Sigmoid colon (tissue), 7 donors: ENCODE data around the gene TRPV3. TPM values are rescaled to one million over a fixed set of nuclear protein-coding genes. Genes with fewer than 3 reads are reported as not detected.

Experiments
- DNase-seq: peaks from one replicate; pipeline ENCODE4 v3.0.0-alpha.2; 2019
- H3K27ac ChIP-seq, 4 donors: fragments of 200-600 bp; sonication (generic); one replicate each; pipeline ENCODE4 v1.5.1; 2016 to 2019; ENCODE audit warnings: mild to moderate bottlenecking in 1 of 4
- H3K27me3 ChIP-seq, 3 donors: fragments of 200-600 bp; sonication (generic); one replicate each; pipeline ENCODE4 v1.5.1; 2019; ENCODE audit warnings: mild to moderate bottlenecking in 1 of 3
- H3K36me3 ChIP-seq, 4 donors: fragments of 200-600 bp; sonication (generic); one replicate each; pipeline ENCODE4 v1.5.1; 2016 to 2019
- H3K4me1 ChIP-seq, 4 donors: fragments of 200-600 bp; sonication (generic); one replicate each; pipeline ENCODE4 v1.5.1; 2017 to 2019
- H3K4me3 ChIP-seq, 4 donors: fragments of 200-600 bp; sonication (generic); one replicate each; pipeline ENCODE4 v1.5.1; 2017 to 2019; ENCODE audit warnings: mild to moderate bottlenecking in 2 of 4, moderate library complexity in 1 of 4
- H3K9me3 ChIP-seq, 4 donors: fragments of 200-600 bp in 3 of 4; sonication (generic) in 3 of 4; one replicate each; pipeline versions ENCODE4 v1.5.1 to v1.6.1; 2013 to 2019
- EP300 ChIP-seq, 4 donors: sonication (generic); formaldehyde crosslinking; IDR thresholded peaks; one replicate each; pipeline ENCODE4 v1.6.1; 2017; ENCODE audit warnings: antibody characterized with exemption in 4 of 4
- POLR2A ChIP-seq, 2 donors: fragments of 450-650 bp; IDR thresholded peaks; one replicate each; pipeline ENCODE4 v1.6.1; 2016; ENCODE audit warnings: antibody characterized with exemption in 2 of 2, mild to moderate bottlenecking in 2 of 2, moderate library complexity in 2 of 2
- POLR2AphosphoS5 ChIP-seq, 4 donors: sonication (generic); formaldehyde crosslinking; IDR thresholded peaks; one replicate each; pipeline ENCODE4 v1.6.1; 2017; ENCODE audit warnings: antibody characterized with exemption in 4 of 4
- WGBS, 2 donors: extraction: QIAGEN DNeasy Blood & Tissue Kit; methylation state at CpG; one replicate each; pipeline ENCODE4 v1.1.7; 2013; 5-methylcytosine and 5-hydroxymethylcytosine counted together
- intact Hi-C: fragments of 100-400 bp; cut with DNase I; formaldehyde crosslinking; loops from one replicate; pipeline ENCODE4 v1.15.1; 2023
- polyA plus RNA-seq, 3 donors: library from polyadenylated mRNA; stranded (reverse); fragments of 200-250 nt; gene quantifications; one replicate each; pipeline ENCODE4 v1.2.3, GENCODE V29; 2013
- total RNA-seq, 4 donors: library from RNA; depleted of rRNA; stranded (reverse); fragments of >200 nt; gene quantifications; one replicate each; pipeline ENCODE4 v1.1.0, GENCODE V29; 2016
- TF ChIP-seq, protein P1 (sequence below), 4 experiments: fragments of 450-650 bp in 3 of 4; fragments of 200-600 bp in 1 of 4; IDR thresholded peaks; one replicate each; pipeline ENCODE4 v1.5.1; 2016 to 2019; ENCODE audit warnings: antibody characterized with exemption in 4 of 4, mild to moderate bottlenecking in 3 of 4, moderate library complexity in 2 of 4
- donor health status: healthy with polysubstance abuse.
- donor health status: Bipolar disorder and iron deficiency.
- donor health status: healthy.

Gene TRPV3
- total and polyA plus RNA-seq, 7 donors = 0.14 to 3.3 (median 1.8) TPM

DNA sequence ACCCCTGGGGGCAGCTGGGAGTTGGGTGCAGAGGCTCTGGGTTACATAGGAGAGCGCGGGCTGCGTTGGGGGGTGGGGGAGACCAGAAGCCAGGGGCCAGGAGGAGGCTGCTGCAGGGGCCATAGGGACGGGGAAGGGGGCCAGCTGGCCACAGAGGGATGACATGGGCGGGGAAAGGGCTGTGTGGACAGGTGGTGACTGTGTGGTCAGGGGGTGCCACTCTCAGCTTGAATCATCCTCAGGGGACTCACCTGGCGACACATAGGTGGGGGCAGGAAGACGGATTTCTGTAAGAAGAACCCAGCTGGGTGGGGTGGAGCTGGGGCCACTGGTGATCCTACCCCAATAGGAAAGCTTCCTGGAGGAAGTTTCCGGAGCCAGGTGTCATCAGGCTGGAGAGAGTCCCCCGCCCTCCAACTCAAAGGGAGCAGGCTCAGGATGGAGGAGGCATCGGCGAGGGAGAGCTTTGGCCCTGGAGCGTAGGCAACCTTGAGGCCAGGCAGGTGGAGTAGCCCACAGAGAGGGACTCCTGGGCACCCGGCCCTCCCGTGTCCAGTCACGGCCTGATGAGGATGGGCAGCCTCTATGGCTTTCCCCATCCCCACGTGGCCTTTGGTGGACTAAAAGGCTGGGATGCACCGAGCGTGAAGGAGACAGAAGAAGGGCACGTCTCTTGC lies 1.2 kb downstream of the TRPV3 start:
- no peak overlapping the region for H3K4me3 ChIP-seq
- 88 to 91% methylated on average over 19 of the region's 19 CpGs for WGBS, 2 donors
- no peak for DNase-seq
- no peaks in the 10 kb centered on the region for H3K36me3 ChIP-seq
- H3K27me3 ChIP-seq = peaks cover 0 to 26% (median 12%) of the 10 kb centered on the region in 3 donors
- H3K9me3 ChIP-seq = no peaks in the 10 kb centered on the region
- TF ChIP-seq, protein P1, sequence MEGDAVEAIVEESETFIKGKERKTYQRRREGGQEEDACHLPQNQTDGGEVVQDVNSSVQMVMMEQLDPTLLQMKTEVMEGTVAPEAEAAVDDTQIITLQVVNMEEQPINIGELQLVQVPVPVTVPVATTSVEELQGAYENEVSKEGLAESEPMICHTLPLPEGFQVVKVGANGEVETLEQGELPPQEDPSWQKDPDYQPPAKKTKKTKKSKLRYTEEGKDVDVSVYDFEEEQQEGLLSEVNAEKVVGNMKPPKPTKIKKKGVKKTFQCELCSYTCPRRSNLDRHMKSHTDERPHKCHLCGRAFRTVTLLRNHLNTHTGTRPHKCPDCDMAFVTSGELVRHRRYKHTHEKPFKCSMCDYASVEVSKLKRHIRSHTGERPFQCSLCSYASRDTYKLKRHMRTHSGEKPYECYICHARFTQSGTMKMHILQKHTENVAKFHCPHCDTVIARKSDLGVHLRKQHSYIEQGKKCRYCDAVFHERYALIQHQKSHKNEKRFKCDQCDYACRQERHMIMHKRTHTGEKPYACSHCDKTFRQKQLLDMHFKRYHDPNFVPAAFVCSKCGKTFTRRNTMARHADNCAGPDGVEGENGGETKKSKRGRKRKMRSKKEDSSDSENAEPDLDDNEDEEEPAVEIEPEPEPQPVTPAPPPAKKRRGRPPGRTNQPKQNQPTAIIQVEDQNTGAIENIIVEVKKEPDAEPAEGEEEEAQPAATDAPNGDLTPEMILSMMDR (IDR thresholded peaks at IDR 0.05) = no peak
- TF ChIP-seq POLR2A (IDR thresholded peaks at IDR 0.05) (no peak), POLR2AphosphoS5 (IDR thresholded peaks at IDR 0.05) (no peak), EP300 (IDR thresholded peaks at IDR 0.05) (no peak)
- intact Hi-C loops = no loop called here
- no peaks in the 10 kb centered on the region for H3K4me1 ChIP-seq
- no peak overlapping the region for H3K27ac ChIP-seq

DNA sequence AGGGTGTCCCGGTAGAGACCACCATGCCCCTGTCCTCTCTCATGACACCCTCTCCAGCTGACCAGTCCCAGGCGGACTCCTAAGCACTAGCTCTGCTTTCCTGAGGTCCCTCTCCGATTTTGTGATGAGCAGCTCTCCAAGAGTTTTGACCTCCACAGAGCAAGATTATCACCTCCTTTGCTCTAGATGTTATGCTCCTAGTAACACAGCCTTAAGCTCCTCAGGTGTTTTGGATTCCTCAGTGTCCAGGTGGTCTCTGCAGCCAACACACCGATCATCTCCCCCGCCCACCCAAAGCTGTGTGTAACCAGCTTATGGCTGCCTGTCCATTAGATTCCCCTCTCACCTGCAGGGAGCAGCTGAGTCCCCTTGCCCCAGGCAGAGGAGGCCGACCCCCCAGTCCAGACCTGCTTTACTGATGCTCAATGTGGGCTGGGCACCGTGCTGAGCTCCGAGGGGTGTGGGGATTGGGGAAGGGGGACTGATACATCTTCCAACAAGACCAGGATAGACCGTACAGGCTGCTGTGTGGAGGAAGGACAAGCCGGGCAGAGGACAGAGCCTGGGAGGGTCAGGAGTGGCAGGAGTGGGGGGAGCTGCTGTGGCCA lies 2.3 kb downstream of the TRPV3 start:
- no peak overlapping the region for H3K27ac ChIP-seq
- no peaks in the 10 kb centered on the region for H3K4me1 ChIP-seq
- no peak for DNase-seq
- TF ChIP-seq POLR2AphosphoS5 (IDR thresholded peaks at IDR 0.05) (no peak), EP300 (IDR thresholded peaks at IDR 0.05) (no peak), POLR2A (IDR thresholded peaks at IDR 0.05) (no peak)
- TF ChIP-seq, protein P1 (IDR thresholded peaks at IDR 0.05) = no peak
- 89 to 90% methylated on average over 10 of the region's 10 CpGs for WGBS, 2 donors
- no peaks in the 10 kb centered on the region for H3K36me3 ChIP-seq
- no peaks in the 10 kb centered on the region for H3K9me3 ChIP-seq
- no peak overlapping the region for H3K4me3 ChIP-seq
- intact Hi-C loops = no loop called here
- peaks cover 0 to 26% (median 12%) of the 10 kb centered on the region in 3 donors for H3K27me3 ChIP-seq

DNA sequence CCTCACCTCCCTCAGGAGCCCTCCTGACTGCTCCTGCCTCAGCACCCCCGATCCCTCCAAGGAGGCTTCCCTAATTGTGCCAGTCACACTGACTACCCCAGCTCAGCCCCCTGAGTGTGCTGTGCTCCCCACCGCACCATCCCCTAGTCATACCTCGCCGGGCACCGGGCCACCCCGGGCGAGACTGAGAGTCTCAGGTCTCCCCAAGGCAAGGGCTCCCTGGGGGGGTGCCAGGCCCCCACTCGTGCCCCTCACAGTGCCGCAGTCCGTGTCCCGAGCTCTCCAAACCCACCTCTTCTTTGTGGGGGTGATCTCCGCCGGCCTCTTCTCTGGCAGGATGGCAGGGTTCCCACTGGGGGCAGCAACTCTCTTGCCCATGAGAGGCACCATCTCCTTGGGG lies 3.2 kb downstream of the TRPV3 start:
- no peak for TF ChIP-seq EP300 (IDR thresholded peaks at IDR 0.05)
- TF ChIP-seq POLR2A (IDR thresholded peaks at IDR 0.05) = no peak
- TF ChIP-seq, protein P1 (IDR thresholded peaks at IDR 0.05) = no peak
- no peak for TF ChIP-seq POLR2AphosphoS5 (IDR thresholded peaks at IDR 0.05)
- Histone ChIP-seq H3K36me3 (no peaks in the 10 kb centered on the region), H3K27me3 (peaks cover 0 to 26% (median 12%) of the 10 kb centered on the region in 3 donors), H3K4me3 (no peak overlapping the region), H3K27ac (no peak overlapping the region), H3K4me1 (no peaks in the 10 kb centered on the region), H3K9me3 (no peaks in the 10 kb centered on the region)
- intact Hi-C loops = no loop called here
- DNase-seq = no peak
- 91 to 93% methylated on average over 13 of the region's 13 CpGs for WGBS, 2 donors

DNA sequence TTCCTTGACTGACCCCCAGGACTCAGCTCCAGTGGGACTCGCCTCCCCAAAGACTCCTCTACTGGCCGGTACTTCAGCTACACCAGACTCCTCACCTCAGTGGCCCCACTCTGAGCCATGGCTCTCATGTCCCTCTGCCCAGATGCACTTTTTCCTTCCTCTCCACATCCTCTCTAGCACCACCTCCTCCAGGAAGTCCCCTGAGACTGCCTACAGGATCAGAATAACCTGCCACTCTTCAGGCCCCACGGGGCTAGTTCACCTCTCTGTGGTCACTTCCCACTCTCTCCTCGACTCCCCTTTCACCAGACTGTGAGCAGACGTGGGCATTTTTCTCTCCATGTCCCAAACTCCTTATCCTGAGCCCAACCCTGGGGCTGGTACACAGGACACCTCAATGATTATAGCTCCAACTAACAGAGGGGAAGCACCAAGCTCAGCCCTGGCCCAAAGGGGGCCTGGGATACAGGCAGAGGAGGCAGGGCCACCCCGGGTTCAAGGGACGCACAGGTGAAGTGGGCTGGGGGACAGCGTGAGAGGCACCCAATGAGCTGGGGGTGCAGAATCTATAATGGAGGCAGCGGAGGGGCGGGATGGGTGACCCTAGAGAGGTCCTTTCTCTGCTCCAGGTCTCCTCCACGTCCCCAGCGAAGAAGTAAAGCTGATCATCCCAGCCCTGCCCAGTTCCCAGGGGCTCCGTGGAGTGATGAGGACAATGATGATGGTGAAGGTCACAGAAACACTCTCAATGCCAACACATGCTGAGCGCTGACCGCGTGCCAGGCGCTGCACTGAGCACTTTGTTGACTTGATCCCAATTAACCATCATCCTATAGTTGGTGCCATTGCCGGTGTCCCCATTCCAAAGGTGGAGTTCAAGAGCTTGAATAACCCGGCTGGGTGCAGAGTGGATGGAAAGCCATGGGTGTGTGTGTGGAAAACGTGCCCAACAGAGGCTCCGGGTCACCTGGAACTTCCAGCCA lies 3.9 kb downstream of the TRPV3 start:
- H3K4me1 ChIP-seq = no peaks in the 10 kb centered on the region
- intact Hi-C loops = no loop called here
- H3K36me3 ChIP-seq = no peaks in the 10 kb centered on the region
- no peaks in the 10 kb centered on the region for H3K9me3 ChIP-seq
- H3K27me3 ChIP-seq = peaks cover 0 to 26% (median 12%) of the 10 kb centered on the region in 3 donors
- no peak for DNase-seq
- TF ChIP-seq POLR2A (IDR thresholded peaks at IDR 0.05) (no peak), POLR2AphosphoS5 (IDR thresholded peaks at IDR 0.05) (no peak), EP300 (IDR thresholded peaks at IDR 0.05) (no peak)
- TF ChIP-seq, protein P1 (IDR thresholded peaks at IDR 0.05) = no peak
- no peak overlapping the region for H3K4me3 ChIP-seq
- no peak overlapping the region for H3K27ac ChIP-seq
- 83 to 87% methylated on average over 21 of the region's 21 CpGs for WGBS, 2 donors
